ENCODE measurements around the gene OPHN1.

Gene OPHN1

DNA sequence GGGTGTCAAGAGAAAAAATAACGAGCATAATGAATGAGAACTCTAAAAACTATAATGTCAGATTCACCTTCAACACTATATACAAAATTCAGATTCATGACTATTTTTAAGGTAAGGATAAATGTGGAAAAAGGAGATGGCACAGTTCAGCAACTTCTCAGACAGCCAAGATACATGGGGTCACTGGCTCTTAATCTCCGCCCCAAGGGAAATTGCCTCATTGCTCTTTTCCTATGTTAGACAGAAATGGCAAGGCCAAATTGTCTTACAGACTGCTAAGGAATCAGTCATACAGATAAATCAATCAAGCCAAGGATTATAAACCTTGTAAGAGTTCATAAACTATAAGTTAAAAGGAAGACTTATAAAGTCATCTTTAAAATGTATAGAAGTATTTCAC lies 183.4 kb downstream of the OPHN1 start:
- H3K4me3 ChIP-seq (ENCODE audit: low read depth, low read length), result no peak overlapping the region
- TF ChIP-seq, protein P1, sequence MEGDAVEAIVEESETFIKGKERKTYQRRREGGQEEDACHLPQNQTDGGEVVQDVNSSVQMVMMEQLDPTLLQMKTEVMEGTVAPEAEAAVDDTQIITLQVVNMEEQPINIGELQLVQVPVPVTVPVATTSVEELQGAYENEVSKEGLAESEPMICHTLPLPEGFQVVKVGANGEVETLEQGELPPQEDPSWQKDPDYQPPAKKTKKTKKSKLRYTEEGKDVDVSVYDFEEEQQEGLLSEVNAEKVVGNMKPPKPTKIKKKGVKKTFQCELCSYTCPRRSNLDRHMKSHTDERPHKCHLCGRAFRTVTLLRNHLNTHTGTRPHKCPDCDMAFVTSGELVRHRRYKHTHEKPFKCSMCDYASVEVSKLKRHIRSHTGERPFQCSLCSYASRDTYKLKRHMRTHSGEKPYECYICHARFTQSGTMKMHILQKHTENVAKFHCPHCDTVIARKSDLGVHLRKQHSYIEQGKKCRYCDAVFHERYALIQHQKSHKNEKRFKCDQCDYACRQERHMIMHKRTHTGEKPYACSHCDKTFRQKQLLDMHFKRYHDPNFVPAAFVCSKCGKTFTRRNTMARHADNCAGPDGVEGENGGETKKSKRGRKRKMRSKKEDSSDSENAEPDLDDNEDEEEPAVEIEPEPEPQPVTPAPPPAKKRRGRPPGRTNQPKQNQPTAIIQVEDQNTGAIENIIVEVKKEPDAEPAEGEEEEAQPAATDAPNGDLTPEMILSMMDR (IDR thresholded peaks at IDR 0.05; ENCODE audit: insufficient read depth, low read depth, low read length, missing control alignments), result no peak
- DNase-seq (ENCODE audit: low read depth), result no peak

DNA sequence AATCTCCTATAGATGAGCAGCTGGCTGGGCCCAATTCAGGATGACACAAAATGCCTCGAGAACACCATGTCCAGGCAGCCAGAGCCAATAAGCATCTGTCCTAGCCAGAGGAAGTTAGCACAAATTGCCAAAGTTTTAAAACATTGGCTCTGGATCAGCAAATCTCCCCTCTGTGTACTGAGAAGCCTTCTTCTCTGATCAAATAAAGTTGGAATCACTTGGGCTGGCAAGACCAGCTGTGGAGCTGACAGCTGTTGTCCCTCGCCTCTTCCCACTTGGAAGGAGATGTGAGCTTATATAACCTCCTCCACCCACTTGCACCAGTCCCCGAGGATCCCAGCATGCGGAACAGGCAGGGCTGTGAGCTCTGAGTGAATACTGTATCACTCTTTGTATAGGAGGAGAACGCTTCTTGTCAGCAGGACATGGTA lies 183.9 kb downstream of the OPHN1 start:
- DNase-seq (ENCODE audit: low read depth), result no peak
- TF ChIP-seq, protein P1 (IDR thresholded peaks at IDR 0.05; ENCODE audit: insufficient read depth, low read depth, low read length, missing control alignments), result no peak

DNA sequence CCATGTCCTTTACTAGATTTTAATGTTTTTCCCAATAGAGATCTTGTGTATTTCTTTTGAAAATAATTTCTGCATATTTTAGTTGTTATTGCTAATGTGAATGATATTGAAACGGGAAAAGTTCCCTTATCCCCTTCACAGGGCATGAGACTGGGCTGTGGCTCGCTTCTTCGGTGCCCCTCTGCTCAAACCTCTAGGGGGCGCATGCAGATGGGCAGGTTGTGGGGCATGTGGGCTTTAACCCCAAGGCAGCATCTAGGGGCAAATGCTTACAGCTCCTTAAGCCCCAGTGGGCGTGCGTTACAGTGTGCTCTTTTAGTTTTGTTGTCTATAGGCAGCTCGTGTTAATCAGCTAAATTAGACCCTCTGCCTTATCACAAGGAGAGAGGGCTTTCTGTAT lies 194.7 kb downstream of the OPHN1 start:
- DNase-seq (ENCODE audit: low read depth), result peak; percentile 1
- no peak overlapping the region for H3K4me3 ChIP-seq (ENCODE audit: low read depth, low read length)
- TF ChIP-seq, protein P1 (IDR thresholded peaks at IDR 0.05; ENCODE audit: insufficient read depth, low read depth, low read length, missing control alignments), result peak; percentile 35

More for the DNA sequence above, 183.9 kb downstream of the OPHN1 start:
- no peak overlapping the region for H3K4me3 ChIP-seq (ENCODE audit: low read depth, low read length)

DNA sequence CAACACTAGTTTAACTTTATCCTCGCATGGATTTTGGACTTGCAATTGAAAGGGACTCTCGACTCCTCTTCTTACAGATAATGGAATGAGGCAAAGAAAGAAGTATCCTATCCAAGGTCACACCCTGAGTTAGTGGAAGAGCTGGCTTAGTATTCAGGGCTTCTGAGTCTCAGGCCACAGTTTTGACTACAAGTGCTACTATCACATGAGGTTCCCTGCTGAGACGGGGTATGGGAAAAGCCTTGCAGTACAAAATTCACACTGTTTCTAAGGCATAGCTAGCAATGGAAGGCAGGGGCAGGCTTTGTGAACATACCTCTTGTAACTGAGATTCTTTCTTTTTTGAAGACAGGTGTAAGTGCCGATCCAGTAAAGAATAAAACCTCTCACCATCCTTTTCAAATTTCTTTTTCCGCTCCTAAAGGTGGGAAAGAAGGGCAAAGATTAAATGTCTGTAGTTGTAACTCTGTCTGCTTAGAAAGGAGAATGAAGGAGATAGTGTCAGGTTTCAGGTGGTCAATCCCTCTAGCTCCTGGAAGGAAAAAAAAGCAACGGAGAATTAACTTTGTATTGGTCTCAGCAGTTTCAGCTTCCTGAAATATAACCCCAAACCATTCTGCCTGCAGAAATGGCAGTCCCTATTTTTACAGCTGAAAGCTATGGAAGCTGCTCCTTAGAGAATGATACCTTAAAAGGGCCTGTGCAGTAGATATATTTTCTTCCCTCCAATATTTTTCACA lies 199.0 kb downstream of the OPHN1 start:
- DNase-seq (ENCODE audit: low read depth), result no peak
- H3K4me3 ChIP-seq (ENCODE audit: low read depth, low read length), result no peak overlapping the region
- TF ChIP-seq, protein P1 (IDR thresholded peaks at IDR 0.05; ENCODE audit: insufficient read depth, low read depth, low read length, missing control alignments), result no peak

DNA sequence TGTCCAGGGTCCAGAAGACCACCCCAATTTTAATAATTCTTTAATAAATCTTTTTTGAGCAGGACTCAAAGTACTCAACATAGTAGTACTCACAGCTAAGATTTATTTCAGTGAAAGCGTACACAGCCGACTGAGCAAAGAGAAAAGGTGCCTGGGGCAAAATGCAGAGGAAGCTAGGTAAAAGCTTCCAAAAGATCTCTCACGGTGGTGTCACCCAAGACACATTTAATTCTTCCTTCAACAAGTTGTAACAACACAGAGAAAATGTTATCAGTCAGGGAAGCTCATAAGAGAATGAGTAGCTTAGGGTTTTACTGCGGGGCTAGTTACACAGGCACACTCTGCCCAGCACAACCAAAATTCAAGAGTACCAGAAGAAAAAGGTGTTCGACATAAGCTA lies 201.1 kb downstream of the OPHN1 start:
- TF ChIP-seq, protein P1 (IDR thresholded peaks at IDR 0.05; ENCODE audit: insufficient read depth, low read depth, low read length, missing control alignments), result no peak
- no peak for DNase-seq (ENCODE audit: low read depth)
- no peak overlapping the region for H3K4me3 ChIP-seq (ENCODE audit: low read depth, low read length)

DNA sequence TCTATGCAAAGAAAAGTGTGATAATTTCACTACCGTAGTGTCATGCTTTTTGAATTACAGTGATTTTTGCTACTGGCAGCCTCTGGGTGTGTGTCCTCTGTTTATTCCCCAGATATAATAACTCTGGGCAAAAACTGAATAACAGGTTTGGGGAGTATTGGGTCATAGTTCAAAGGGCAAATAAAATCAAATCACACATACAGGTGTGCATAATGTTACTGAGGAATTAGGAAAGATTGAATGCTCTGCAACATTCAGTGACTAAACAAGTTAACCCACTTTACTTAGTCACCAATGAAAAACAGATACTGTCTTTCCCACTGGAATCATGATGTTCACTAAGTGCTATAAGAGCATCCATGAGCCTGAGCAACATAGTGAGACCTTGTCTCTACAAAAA lies 224.3 kb downstream of the OPHN1 start:
- H3K4me3 ChIP-seq (ENCODE audit: low read depth, low read length), result no peak overlapping the region
- DNase-seq (ENCODE audit: low read depth), result no peak
- TF ChIP-seq, protein P1 (IDR thresholded peaks at IDR 0.05; ENCODE audit: insufficient read depth, low read depth, low read length, missing control alignments), result no peak

All from GM12865 (cell line).